Measurements from ENCODE around the gene TTYH3. TPM values are rescaled to one million over a fixed set of nuclear protein-coding genes. Genes with fewer than 3 reads are reported as not detected.
"Not testable (repeated sequence)": the region's sequence is repeated elsewhere in the genome, so short reads cannot be mapped to it uniquely, and the experiment has no call there.

Gene TTYH3
- total RNA-seq, 2 experiments from 2014 or later = 23.8 to 63.6 TPM

- no peaks in the 10 kb centered on the region for H3K36me3 ChIP-seq (ENCODE audit: insufficient read depth, low read length)
- no peaks in the 10 kb centered on the region for H3K9me3 ChIP-seq (ENCODE audit: low read length)
- BruUV-seq (replicated peaks) = no TSS peak
- POLR2A ChIA-PET = no interaction called here
- no peak for DNase-seq (ENCODE audit: low spot score)
- H3K4me2 ChIP-seq (ENCODE audit: low read length) = no peak overlapping the region
- CTCF ChIA-PET (ENCODE audit: unreplicated experiment) = interaction anchor here (0.6 kb wide), 1 partner anchor 44 kb away, joined by 4 read pairs; no protein-coding TSS in a partner anchor
- no peak for TF ChIP-seq EZH2phosphoT487 (IDR thresholded peaks at IDR 0.05; ENCODE audit: borderline replicate concordance, low read depth, low read length)
- no peak for TF ChIP-seq CTCF (conservative IDR thresholded peaks at IDR 0.05; ENCODE audit: low read length)
- H2AFZ ChIP-seq (ENCODE audit: low read length) = no peak overlapping the region
- no peak overlapping the region for H3K4me3 ChIP-seq (ENCODE audit: low read depth, low read length, poor library complexity, severe bottlenecking)
- no peaks in the 10 kb centered on the region for H4K20me1 ChIP-seq (ENCODE audit: insufficient read depth, low read length)
- H3K9me2 ChIP-seq (ENCODE audit: insufficient read depth, low read length) = no peaks in the 10 kb centered on the region
- no peaks in the 10 kb centered on the region for H3K79me2 ChIP-seq (ENCODE audit: insufficient read depth, low read depth, low read length)
- H3K27ac ChIP-seq (ENCODE audit: low read depth, low read length, poor library complexity, severe bottlenecking) = no peak overlapping the region
- intact Hi-C loops (cut with micrococcal nuclease; ENCODE audit: unreplicated experiment) = no loop called here
- H3K4me1 ChIP-seq (ENCODE audit: insufficient read depth, low read length, poor library complexity, severe bottlenecking) = no peaks in the 10 kb centered on the region
These were observed 36.6 kb downstream of the TTYH3 start for GRCh38 chr7:2668401-2668800.

- CTCF ChIA-PET (ENCODE audit: unreplicated experiment) = interaction anchor here (1.1 to 1.7 kb wide), 2 partner anchors 40 to 171 kb away, joined by 3 to 13 read pairs; no protein-coding TSS in a partner anchor
- Histone ChIP-seq H2AFZ (ENCODE audit: low read length) (no peak overlapping the region), H3K36me3 (ENCODE audit: insufficient read depth, low read length) (no peaks in the 10 kb centered on the region), H3K4me2 (ENCODE audit: low read length) (no peak overlapping the region), H3K4me1 (ENCODE audit: insufficient read depth, low read length, poor library complexity, severe bottlenecking) (no peaks in the 10 kb centered on the region), H3K9me3 (ENCODE audit: low read length) (no peaks in the 10 kb centered on the region), H3K4me3 (ENCODE audit: low read depth, low read length, poor library complexity, severe bottlenecking) (no peak overlapping the region), H4K20me1 (ENCODE audit: insufficient read depth, low read length) (no peaks in the 10 kb centered on the region), H3K27ac (ENCODE audit: low read depth, low read length, poor library complexity, severe bottlenecking) (no peak overlapping the region), H3K79me2 (ENCODE audit: insufficient read depth, low read depth, low read length) (no peaks in the 10 kb centered on the region), H3K9me2 (ENCODE audit: insufficient read depth, low read length) (no peaks in the 10 kb centered on the region)
- POLR2A ChIA-PET = interaction anchor here (2.1 kb wide), 1 partner anchor 40 kb away, joined by 7 read pairs; no protein-coding TSS in a partner anchor
- BruUV-seq (replicated peaks) = no TSS peak
- TF ChIP-seq EZH2phosphoT487 (IDR thresholded peaks at IDR 0.05; ENCODE audit: borderline replicate concordance, low read depth, low read length) (no peak), CTCF (conservative IDR thresholded peaks at IDR 0.05; ENCODE audit: low read length) (no peak)
- DNase-seq (ENCODE audit: low spot score) = no peak
- intact Hi-C loops (cut with micrococcal nuclease; ENCODE audit: unreplicated experiment) = no loop called here
These were observed 38.4 kb downstream of the TTYH3 start for GRCh38 chr7:2670171-2670570.

GRCh38 chr7:2670720-2671391 is 39.1 kb downstream of the TTYH3 start:
- TF ChIP-seq CTCF (conservative IDR thresholded peaks at IDR 0.05; ENCODE audit: low read length) = peak; percentile 84
- TF ChIP-seq EZH2phosphoT487 (IDR thresholded peaks at IDR 0.05; ENCODE audit: borderline replicate concordance, low read depth, low read length) = no peak
- H3K9me2 ChIP-seq (ENCODE audit: insufficient read depth, low read length) = no peaks in the 10 kb centered on the region
- no peaks in the 10 kb centered on the region for H3K36me3 ChIP-seq (ENCODE audit: insufficient read depth, low read length)
- H3K4me3 ChIP-seq (ENCODE audit: low read depth, low read length, poor library complexity, severe bottlenecking) = no peak overlapping the region
- no peaks in the 10 kb centered on the region for H3K79me2 ChIP-seq (ENCODE audit: insufficient read depth, low read depth, low read length)
- BruUV-seq (replicated peaks) = no TSS peak
- H3K4me1 ChIP-seq (ENCODE audit: insufficient read depth, low read length, poor library complexity, severe bottlenecking) = no peaks in the 10 kb centered on the region
- ChIA-PET CTCF (ENCODE audit: unreplicated experiment) (interaction anchor here (0.5 to 1.7 kb wide), 4 partner anchors 17 to 172 kb away, joined by 3 to 13 read pairs (median 4); no protein-coding TSS in a partner anchor), POLR2A (interaction anchor here (2.1 kb wide), 1 partner anchor 39 kb away, joined by 7 read pairs; no protein-coding TSS in a partner anchor)
- H2AFZ ChIP-seq (ENCODE audit: low read length) = no peak overlapping the region
- no peak overlapping the region for H3K4me2 ChIP-seq (ENCODE audit: low read length)
- H3K27ac ChIP-seq (ENCODE audit: low read depth, low read length, poor library complexity, severe bottlenecking) = no peak overlapping the region
- peak; percentile 78 for DNase-seq (ENCODE audit: low spot score)
- no peaks in the 10 kb centered on the region for H3K9me3 ChIP-seq (ENCODE audit: low read length)
- no peaks in the 10 kb centered on the region for H4K20me1 ChIP-seq (ENCODE audit: insufficient read depth, low read length)
- intact Hi-C loops (cut with micrococcal nuclease; ENCODE audit: unreplicated experiment) = loop anchor here (1.0 kb wide), 1 partner anchor 38 kb away; no protein-coding TSS in a partner anchor

GRCh38 chr7:2673214-2673613 is 41.4 kb downstream of the TTYH3 start:
- H3K9me3 ChIP-seq (ENCODE audit: low read length); BruUV-seq (replicated peaks); intact Hi-C loops (cut with micrococcal nuclease; ENCODE audit: unreplicated experiment); H3K9me2 ChIP-seq (ENCODE audit: insufficient read depth, low read length); POLR2A ChIA-PET; H2AFZ ChIP-seq (ENCODE audit: low read length); H4K20me1 ChIP-seq (ENCODE audit: insufficient read depth, low read length); H3K4me3 ChIP-seq (ENCODE audit: low read depth, low read length, poor library complexity, severe bottlenecking); H3K4me1 ChIP-seq (ENCODE audit: insufficient read depth, low read length, poor library complexity, severe bottlenecking); H3K4me2 ChIP-seq (ENCODE audit: low read length); H3K79me2 ChIP-seq (ENCODE audit: insufficient read depth, low read depth, low read length); H3K27ac ChIP-seq (ENCODE audit: low read depth, low read length, poor library complexity, severe bottlenecking); H3K36me3 ChIP-seq (ENCODE audit: insufficient read depth, low read length); DNase-seq (ENCODE audit: low spot score): not testable (repeated sequence)
- CTCF ChIA-PET (ENCODE audit: unreplicated experiment) = interaction anchor here (1.2 kb wide), 1 partner anchor 37 kb away, joined by 4 read pairs; no protein-coding TSS in a partner anchor

All from OCI-LY7 (cell line).